ENCODE results near the gene FOXG1.

Gene FOXG1

GRCh38 chr14:28751467-28752058 lies 15.0 kb upstream of the FOXG1 start:
- peak; percentile 87 for TF ChIP-seq CTCF (conservative IDR thresholded peaks at IDR 0.05; ENCODE audit: low read depth, low read length)
- no peak overlapping the region for H3K4me3 ChIP-seq (ENCODE audit: low read length)
- peak; percentile 23 for DNase-seq (ENCODE audit: low read depth)

- TF ChIP-seq CTCF (conservative IDR thresholded peaks at IDR 0.05; ENCODE audit: low read depth, low read length): peak; percentile 82
- H3K4me3 ChIP-seq (ENCODE audit: low read length): no peak overlapping the region
- DNase-seq (ENCODE audit: low read depth): no peak
Observed at GRCh38 chr14:28754209-28754985, 12.2 kb upstream of the FOXG1 start.

GRCh38 chr14:28755198-28755815 lies 11.3 kb upstream of the FOXG1 start:
- DNase-seq (ENCODE audit: low read depth): no peak
- no peak for TF ChIP-seq CTCF (conservative IDR thresholded peaks at IDR 0.05; ENCODE audit: low read depth, low read length)

GRCh38 chr14:28755884-28756268 lies 10.7 kb upstream of the FOXG1 start:
- TF ChIP-seq CTCF (conservative IDR thresholded peaks at IDR 0.05; ENCODE audit: low read depth, low read length): no peak
- DNase-seq (ENCODE audit: low read depth): no peak

More at GRCh38 chr14:28755198-28755815, 11.3 kb upstream of the FOXG1 start:
- H3K4me3 ChIP-seq (ENCODE audit: low read length): no peak overlapping the region

GRCh38 chr14:28756269-28756883 lies 10.2 kb upstream of the FOXG1 start:
- TF ChIP-seq CTCF (conservative IDR thresholded peaks at IDR 0.05; ENCODE audit: low read depth, low read length): no peak
- DNase-seq (ENCODE audit: low read depth): no peak
- no peak overlapping the region for H3K4me3 ChIP-seq (ENCODE audit: low read length)

More at GRCh38 chr14:28755884-28756268, 10.7 kb upstream of the FOXG1 start:
- no peak overlapping the region for H3K4me3 ChIP-seq (ENCODE audit: low read length)

- no peak overlapping the region for H3K4me3 ChIP-seq (ENCODE audit: low read length)
- DNase-seq (ENCODE audit: low read depth): no peak
- TF ChIP-seq CTCF (conservative IDR thresholded peaks at IDR 0.05; ENCODE audit: low read depth, low read length): peak; percentile 89
Observed at GRCh38 chr14:28756884-28757570, 9.6 kb upstream of the FOXG1 start.
